Stimulated activated CD4-positive, alpha-beta T cell treated with anti-CD3 and anti-CD28 coated beads, Interleukin-12 subunit alpha, Interleukin-12 subunit beta, amount 100 ng/mL, for 48 hours (primary cell): ENCODE measurements around the gene SLC9A9.

Experiments
- DNase-seq, 3 donors: peaks; one replicate each; pipeline ENCODE4 v3.0.0-alpha.2; 2020; ENCODE audit warnings: low read depth in 2 of 3, low spot score in 1 of 3

SLC9A9 gene

DNA sequence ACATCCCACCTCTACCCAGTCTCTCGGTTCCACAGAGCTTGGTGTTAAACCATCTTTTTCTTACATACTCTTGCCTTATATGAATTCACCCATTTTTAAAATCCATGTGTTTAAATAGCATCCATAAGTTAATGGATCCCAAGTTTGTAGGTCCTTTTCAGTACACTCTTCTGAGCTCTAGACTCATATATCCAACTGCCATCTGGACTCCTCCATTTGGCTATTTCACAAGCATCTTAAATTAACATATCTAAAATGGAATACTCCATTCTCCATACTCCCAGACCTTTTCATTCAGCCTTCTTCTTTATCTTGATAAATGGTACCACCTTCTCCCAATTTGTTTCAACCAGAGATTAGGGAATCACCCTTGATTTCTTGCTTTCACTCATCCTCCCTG, 615.3 kb downstream of the SLC9A9 start:
- no peak for DNase-seq

GRCh38 chr3:143228405-143228804, 619.9 kb downstream of the SLC9A9 start:
- DNase-seq = no peak

GRCh38 chr3:143226678-143227291, 621.5 kb downstream of the SLC9A9 start:
- no peak for DNase-seq

GRCh38 chr3:143224716-143225115, 623.6 kb downstream of the SLC9A9 start:
- no peak for DNase-seq

DNA sequence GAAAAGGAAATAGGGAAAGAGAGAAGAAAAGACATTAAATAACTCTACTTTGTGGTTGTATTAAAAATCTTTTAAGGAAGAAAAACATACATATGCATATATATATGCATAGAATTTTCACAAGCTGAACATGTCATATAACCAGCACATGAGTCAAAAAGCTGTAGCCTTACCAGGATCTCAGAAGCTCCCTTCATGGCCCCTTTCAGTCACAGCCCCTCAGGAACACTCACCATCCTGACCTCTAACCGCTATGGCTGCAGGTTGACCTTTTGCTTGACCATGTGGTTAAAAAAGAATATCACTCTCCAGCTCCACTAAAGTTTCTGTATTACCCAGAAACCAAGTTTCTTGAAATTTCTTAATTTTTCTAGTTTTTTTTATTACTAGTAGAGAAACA, 625.3 kb downstream of the SLC9A9 start:
- DNase-seq = no peak

- DNase-seq = no peak
Observed at GRCh38 chr3:143222505-143222904, 625.8 kb downstream of the SLC9A9 start.

DNA sequence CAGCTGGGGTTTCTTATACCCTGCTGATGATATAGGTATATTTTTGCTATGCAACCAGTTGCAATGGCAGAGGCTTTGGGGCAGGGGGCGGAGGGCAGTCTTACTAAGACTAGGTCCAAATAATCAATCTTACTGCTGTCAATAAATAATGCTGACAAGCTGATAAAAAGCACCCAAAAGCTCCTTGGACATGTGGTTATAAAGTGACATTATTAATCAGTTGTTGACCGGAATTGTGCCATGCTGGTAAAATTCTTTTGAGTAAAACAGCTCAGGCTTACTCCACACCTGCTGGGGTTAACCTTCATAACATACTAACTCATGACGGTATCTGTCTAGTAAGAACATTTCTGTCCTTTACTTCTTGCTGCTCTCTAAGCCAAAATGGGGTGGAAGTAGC, 626.8 kb downstream of the SLC9A9 start:
- DNase-seq = no peak

GRCh38 chr3:143220741-143221140, 627.5 kb downstream of the SLC9A9 start:
- DNase-seq = no peak

DNA sequence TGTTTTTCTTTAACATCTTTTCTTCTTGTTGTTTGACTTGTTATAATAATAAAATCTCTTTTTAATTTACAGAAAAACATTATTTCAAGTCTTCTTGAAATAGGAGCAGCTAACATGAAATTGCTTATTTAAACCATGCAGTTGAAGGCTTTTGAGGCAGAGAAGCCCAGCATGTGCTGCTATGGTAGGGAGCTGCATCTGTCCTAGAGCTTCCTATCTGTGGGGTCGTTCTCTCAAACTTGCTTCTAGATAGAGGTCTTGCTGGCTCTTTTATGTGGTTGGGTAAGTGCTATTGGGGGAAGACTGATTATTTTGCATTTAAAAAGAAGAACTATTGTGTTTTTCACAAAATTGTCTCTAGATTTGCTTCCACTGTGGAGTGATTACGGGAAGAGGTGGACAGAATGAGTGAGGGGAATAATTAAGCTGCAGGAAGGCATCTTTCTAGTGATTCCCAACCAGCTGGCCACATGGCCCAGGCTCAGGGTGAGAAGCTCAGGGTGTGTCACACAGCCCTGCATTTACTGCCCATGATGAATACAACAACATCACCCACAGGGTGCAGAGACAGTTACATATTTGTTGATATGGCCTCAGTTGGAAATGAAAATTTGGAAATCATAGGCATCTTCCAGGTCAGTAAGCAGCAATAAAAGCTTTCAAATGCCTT, 630.0 kb downstream of the SLC9A9 start:
- DNase-seq = no peak

DNA sequence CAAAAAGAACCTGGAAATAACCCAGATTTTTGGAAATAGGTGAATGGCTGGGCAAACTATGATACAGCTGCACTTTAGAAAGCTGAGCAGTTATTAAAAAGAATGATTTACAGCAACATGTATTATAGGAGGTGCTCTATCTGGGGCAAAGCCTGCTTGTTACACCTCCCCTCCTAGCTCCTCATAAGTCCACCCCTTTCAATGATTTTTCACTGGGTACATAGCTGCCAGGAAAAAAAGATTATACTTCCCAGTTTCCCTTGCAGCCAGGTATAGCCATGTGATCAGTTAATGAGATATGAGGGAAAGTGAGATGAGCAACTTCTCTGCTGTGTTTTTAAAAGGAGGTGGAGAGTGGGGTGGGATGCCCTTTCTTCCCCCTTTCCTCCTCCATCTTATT, 631.0 kb downstream of the SLC9A9 start:
- no peak for DNase-seq

- DNase-seq = no peak
Observed at GRCh38 chr3:143216709-143217182, 631.5 kb downstream of the SLC9A9 start.
